ENCODE results near the gene TMED10.
"Not testable (repeated sequence)": the region's sequence is repeated elsewhere in the genome, so short reads cannot be mapped to it uniquely, and the experiment has no call there.

TMED10 gene

DNA sequence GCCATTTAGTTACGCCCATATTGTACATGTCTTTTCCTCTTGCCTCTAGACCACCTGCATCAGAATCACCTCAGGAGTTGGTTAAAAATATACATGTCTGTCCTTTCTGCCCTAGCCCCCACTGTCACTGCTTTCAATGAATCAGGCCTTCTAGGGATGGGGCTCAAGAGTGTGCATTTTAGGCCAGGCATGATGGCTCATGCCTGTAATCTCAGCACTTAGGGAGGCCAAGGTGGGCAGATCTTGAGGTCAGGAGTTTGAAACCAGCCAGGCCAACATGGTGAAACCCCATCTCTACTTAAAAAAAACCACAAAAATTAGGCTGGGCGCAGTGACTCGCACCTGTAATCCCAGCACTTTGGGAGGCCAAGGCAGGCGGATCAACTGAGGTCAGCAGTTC is 13.6 kb upstream of the TMED10 start:
- no peak for DNase-seq (ENCODE audit: low spot score)

- DNase-seq (ENCODE audit: low spot score), result no peak
Observed at GRCh38 chr14:75188520-75189268, 12.3 kb upstream of the TMED10 start.

- DNase-seq (ENCODE audit: low spot score), result no peak
Observed at GRCh38 chr14:75188086-75188485, 11.7 kb upstream of the TMED10 start.

DNA sequence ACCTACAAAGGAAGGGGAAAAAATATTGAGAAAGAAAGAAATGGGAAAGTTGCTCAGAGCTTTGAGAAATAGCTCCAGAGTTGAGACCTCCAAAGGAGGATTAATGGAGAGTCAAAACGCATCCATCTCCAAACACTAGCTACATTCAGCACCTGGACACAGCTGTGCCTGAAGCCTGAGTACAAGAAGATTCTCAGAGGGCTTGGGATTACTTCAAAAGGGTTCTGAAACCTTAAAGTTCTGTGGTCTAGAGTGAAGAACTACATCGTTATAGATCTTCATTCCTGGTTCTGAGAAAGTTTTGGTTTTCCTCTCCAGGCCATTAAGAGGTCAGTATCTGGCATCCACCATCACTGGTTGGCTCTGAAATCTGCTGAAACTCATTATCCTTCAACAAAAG is 10.5 kb upstream of the TMED10 start:
- no peak for DNase-seq (ENCODE audit: low spot score)

- no peak for DNase-seq (ENCODE audit: low spot score)
Observed at GRCh38 chr14:75185251-75186040, 9.0 kb upstream of the TMED10 start.

GRCh38 chr14:75184492-75184891 is 8.1 kb upstream of the TMED10 start:
- no peak for DNase-seq (ENCODE audit: low spot score)

- DNase-seq (ENCODE audit: low spot score), result no peak
Observed at GRCh38 chr14:75184039-75184438, 7.6 kb upstream of the TMED10 start.

DNA sequence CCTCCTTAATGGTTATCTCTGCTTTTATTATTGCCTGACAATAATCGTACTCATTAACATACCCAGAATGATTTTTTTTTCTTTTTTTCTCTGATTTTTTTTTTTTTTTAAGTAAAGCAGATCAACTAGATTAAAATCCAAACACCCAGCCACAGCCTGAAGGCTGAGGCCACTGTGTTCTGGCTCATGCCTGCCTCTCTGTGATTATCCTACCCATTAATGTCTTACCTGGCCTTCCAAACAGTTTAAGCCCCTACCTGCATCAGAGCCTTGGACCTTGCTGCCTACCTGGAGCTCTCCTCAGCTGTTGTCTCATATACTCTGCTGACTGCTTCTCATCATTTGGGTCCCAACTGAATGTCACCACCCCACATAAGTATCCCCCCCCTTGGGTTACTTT is 6.8 kb upstream of the TMED10 start:
- no peak for DNase-seq (ENCODE audit: low spot score)

GRCh38 chr14:75182821-75183220 is 6.4 kb upstream of the TMED10 start:
- no peak for DNase-seq (ENCODE audit: low spot score)

GRCh38 chr14:75182163-75182562 is 5.8 kb upstream of the TMED10 start:
- not testable (repeated sequence) for DNase-seq (ENCODE audit: low spot score)

DNA sequence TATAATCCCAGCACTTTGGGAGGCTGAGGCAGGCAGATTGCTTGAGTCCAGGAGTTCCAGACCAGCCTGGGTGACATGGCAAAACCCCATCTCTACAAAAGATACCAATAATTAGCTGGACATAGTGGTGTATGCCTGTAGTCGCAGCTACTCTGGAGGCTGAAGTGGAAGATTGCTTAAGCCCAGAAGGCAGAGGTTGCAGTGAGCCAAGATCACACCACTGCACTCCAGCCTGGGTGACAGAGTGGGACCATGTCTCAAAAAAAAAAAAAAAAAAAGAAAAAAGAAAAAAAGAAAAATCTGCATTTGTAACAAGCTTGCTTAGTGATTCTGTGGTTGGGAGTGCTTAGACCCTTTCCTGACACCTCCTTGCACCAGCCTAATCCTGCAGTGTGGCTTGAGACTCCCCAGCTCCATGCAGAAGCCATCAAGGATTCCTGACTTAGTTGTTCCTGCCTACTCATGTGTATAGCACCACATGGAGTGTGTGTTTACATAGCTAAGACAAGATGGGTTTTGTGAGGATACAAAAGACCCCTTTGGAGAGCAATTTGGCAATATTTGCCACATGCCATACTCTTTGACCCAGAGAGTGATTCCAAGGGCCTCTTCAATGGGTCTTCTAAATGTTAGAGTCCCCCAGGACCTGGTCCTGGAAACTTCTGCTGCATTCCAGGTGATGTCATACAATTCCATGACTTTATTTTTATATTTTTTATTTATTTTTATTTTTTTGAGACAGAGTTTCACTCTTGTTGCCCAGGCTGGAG is 5.1 kb upstream of the TMED10 start:
- DNase-seq (ENCODE audit: low spot score), result no peak

GRCh38 chr14:75175677-75176141 is 703 bp downstream of the TMED10 start:
- DNase-seq (ENCODE audit: low spot score), result no peak

- DNase-seq (ENCODE audit: low spot score), result no peak
Observed at GRCh38 chr14:75174066-75174465, 2.3 kb downstream of the TMED10 start.

DNA sequence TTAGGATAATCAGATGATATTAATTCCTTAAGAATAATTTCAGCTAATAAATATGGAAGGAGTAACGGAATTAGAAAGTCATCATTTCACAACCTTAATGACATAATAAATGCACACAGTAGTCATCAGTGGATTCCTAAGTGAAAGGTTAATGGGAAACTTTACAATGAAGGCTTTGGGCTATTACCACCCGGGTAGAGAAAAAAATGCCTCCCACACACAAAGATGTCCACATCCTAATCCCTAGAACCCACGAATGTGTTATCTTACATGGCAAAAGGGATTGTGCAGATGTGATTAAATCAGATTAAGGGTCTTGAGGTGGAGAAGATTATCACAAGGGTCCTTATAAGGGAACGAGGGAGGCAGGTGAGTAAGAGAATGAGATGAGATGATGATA is 5.6 kb downstream of the TMED10 start:
- DNase-seq (ENCODE audit: low spot score), result no peak

GRCh38 chr14:75168586-75169335 is 7.7 kb downstream of the TMED10 start:
- no peak for DNase-seq (ENCODE audit: low spot score)

GRCh38 chr14:75167325-75167724 is 9.1 kb downstream of the TMED10 start:
- no peak for DNase-seq (ENCODE audit: low spot score)

- no peak for DNase-seq (ENCODE audit: low spot score)
Observed at GRCh38 chr14:75165586-75166391, 10.6 kb downstream of the TMED10 start.

- no peak for DNase-seq (ENCODE audit: low spot score)
Observed at GRCh38 chr14:75164809-75165208, 11.6 kb downstream of the TMED10 start.

DNA sequence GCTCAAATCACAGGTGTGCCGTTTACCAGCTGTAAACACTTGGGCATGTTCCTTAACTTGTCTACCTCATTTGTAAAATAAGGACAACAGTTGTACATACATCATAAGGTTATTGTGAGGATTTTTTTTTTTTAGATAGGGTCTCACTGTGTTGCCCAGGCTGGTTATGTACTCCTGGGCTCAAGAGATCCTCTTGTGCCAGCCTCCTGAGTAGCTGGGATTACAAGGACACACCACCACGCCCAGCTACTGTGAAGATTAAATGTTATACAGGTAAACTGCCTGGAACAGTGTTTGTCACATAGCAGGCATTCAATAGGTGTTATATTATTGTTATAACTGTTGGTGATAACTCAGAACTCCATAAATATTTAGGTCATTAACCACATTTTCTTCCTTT is 12.7 kb downstream of the TMED10 start:
- DNase-seq (ENCODE audit: low spot score), result no peak

DNA sequence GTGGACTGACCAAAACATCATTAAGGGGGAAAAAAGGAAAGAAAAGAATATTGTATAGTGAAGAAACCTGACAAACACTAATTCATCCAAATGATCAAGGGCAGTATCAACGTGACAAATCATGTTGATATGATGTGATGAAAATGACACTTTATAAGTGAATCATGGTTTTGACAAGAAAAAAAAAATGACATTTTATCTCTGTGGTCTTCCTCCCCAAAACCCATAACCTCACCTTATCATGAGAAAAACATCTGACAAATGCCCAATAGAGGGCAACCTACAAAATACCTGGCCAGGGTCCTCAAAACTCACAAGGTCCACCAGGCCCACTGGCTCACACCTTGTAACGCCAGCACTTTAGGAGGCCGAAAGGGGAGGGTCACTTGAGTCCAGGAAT is 13.8 kb downstream of the TMED10 start:
- DNase-seq (ENCODE audit: low spot score), result no peak

All from D341Med (cell line).